GM12872 (cell line): ENCODE measurements around the gene ARMC9.

Experiments used
- TF ChIP-seq, protein P1 (sequence below): IDR thresholded peaks from 3 replicates; pipeline ENCODE4 v1.5.1; 2011; ENCODE audit warnings: low read depth, mild to moderate bottlenecking, low read length, moderate library complexity; ENCODE audit not compliant: insufficient read depth

The ARMC9 gene

DNA sequence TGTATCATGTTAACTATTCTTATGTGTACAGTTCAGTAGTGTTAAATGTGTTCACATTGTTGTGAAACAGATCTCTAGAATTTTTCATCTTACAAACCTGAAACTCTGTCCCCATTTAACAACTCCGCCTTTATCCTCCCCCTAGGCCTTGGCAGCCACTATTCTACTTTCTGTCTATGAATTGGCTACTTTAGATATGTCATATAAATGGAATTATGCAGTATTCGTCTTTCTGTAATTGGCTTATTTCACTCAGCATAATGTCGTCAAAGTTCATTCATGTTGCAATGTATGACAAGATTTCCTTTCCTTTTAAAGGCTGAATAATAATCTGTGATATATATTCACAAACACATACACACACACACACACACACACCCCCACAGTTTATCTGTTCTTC lies 12.4 kb downstream of the ARMC9 start:
- TF ChIP-seq, protein P1, sequence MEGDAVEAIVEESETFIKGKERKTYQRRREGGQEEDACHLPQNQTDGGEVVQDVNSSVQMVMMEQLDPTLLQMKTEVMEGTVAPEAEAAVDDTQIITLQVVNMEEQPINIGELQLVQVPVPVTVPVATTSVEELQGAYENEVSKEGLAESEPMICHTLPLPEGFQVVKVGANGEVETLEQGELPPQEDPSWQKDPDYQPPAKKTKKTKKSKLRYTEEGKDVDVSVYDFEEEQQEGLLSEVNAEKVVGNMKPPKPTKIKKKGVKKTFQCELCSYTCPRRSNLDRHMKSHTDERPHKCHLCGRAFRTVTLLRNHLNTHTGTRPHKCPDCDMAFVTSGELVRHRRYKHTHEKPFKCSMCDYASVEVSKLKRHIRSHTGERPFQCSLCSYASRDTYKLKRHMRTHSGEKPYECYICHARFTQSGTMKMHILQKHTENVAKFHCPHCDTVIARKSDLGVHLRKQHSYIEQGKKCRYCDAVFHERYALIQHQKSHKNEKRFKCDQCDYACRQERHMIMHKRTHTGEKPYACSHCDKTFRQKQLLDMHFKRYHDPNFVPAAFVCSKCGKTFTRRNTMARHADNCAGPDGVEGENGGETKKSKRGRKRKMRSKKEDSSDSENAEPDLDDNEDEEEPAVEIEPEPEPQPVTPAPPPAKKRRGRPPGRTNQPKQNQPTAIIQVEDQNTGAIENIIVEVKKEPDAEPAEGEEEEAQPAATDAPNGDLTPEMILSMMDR, result no peak

DNA sequence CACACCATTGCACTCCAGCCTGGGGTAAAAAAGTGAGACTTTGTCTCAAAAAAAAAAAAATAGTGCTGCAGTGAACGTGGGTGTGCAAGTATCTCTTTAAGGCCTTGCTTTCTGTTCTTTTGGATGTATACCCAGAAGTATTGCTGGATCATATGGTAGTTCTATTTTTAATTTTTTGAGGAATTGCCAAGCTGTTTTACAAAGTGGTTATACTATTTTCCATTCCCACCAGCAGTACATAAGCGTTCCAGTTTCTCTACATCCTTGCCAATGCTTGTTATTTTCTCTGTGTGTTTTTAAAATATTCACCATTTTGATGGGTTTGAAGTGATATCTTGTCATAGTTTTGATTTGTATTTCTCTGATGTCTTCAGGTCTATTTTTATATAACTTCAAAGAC lies 13.1 kb downstream of the ARMC9 start:
- TF ChIP-seq, protein P1, result no peak

DNA sequence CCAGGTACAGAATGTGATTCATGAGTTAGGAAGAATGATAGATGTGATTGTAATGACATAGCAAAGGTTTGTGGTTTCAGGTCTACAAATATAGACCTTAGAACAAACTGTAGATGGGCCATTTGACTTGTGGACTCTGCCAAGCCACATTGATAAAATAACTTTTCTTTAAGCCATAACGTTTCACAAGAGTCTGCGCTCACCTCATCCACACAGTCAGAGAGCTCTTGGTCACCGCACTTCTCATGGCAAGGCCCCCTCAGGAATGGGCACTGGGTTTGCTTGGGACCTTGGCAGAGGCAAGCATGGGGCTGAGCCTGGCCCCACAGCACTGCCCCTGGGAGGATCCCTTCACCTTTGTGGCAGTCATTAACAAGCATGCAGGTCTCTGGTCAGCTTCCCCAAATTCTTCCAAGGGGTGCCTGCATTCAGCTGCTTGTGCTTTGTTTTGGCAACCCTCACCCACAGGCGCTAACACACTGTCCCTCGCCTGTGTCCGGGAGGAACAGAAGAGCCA lies 14.0 kb downstream of the ARMC9 start:
- TF ChIP-seq, protein P1, result no peak

DNA sequence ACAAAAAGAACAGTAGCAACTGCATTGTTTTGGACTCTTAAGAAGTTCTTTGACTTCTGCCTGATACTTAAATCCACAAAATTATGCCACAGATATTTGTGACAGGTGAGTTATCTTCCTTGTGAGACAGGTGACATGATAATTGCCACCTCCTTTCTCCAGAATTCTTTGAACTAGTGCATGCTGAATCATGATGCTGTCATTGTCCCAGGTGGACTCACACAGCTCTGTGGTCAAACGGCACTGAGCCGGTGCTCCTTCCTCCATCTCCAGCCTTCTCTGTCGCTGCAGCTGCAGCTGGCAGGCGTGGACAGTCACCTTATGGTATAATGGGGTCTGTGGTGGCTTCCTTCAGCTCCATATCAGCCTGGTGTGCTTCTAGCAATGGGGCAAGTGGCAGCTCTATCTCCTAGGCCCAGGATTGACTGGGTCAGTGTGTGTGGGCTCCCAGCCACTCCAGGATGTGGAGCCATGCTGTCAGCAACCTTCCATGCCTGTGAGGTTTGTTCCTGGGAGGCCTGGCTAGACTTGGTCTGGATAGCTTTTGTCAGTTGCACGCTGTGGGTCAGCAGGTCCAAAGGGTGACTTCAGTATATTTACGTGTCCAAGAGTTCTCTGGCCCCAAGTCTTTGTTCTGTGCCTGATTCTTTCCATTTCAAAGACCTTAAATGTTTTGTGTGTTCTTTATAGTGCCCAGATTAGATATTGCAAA lies 15.7 kb downstream of the ARMC9 start:
- TF ChIP-seq, protein P1, result no peak

DNA sequence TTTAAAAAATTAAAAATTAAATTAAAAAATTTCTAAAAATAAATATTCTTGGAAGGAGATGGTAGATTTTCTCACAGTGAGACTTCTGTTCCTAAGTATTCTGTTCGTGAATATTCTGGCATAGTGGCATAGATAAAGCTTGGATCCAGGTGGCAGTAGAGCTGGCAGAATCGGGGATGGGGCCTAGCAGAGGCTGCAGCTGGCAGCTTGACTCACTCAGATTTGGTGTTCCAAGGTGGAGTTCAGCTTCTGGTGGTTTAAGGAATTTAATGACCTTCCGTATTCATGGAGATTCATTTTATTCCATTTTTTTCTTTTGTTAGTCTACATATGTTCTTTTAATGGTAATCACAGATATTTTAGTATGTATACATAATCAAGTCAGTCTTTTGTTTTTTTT lies 19.9 kb downstream of the ARMC9 start:
- TF ChIP-seq, protein P1, result no peak

DNA sequence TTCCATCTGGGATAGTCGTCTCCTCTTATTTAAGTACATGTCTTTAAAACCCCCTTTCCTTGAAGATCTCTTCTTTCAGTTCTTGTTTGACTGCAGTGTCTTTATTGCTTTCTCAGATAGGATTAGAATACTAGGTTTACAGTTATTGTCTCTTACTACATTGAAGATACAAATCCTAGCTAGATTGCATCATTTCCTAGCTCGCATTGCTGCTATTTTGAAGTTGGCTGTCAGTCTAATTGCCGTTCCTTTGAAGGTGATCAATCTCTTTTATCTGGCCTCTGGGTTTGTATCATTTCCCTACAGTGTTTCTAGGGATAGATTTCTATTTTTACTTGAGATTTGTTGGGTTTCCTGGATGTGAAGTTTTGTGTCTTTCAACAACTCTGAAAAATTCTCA lies 20.9 kb downstream of the ARMC9 start:
- TF ChIP-seq, protein P1, result no peak

DNA sequence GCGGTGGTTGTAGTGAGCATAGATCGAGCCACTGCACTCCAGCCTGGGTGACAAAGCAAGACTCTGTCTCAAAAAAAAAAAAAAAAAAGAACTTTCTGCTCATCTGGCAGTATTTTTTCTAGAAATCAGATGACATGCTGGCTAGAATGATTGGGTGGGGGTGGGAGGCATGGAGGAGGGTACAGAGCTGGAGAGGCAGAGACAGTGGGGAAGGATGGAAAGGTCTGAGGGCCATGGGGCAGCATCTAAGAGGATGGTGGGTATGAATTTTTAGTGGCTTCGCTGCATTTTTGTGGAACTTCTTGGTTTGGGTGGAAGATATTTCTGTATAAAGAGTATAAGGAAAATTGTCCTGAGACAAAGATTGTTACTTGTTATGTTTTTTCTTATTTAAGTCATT lies 23.3 kb downstream of the ARMC9 start:
- TF ChIP-seq, protein P1, result no peak
